HG03520 (cell line): ENCODE data around the gene SEC14L5.
"Not testable (repeated sequence)": the region's sequence is repeated elsewhere in the genome, so short reads cannot be mapped to it uniquely, and the experiment has no call there.

Source experiments
- ATAC-seq: cut with Tn5 transposase; IDR thresholded peaks from one replicate; pipeline ENCODE4 v1.9.1; 2021; ENCODE audit warnings: mild to moderate bottlenecking, moderate library complexity; ENCODE audit not compliant: unreplicated experiment

SEC14L5 gene

DNA sequence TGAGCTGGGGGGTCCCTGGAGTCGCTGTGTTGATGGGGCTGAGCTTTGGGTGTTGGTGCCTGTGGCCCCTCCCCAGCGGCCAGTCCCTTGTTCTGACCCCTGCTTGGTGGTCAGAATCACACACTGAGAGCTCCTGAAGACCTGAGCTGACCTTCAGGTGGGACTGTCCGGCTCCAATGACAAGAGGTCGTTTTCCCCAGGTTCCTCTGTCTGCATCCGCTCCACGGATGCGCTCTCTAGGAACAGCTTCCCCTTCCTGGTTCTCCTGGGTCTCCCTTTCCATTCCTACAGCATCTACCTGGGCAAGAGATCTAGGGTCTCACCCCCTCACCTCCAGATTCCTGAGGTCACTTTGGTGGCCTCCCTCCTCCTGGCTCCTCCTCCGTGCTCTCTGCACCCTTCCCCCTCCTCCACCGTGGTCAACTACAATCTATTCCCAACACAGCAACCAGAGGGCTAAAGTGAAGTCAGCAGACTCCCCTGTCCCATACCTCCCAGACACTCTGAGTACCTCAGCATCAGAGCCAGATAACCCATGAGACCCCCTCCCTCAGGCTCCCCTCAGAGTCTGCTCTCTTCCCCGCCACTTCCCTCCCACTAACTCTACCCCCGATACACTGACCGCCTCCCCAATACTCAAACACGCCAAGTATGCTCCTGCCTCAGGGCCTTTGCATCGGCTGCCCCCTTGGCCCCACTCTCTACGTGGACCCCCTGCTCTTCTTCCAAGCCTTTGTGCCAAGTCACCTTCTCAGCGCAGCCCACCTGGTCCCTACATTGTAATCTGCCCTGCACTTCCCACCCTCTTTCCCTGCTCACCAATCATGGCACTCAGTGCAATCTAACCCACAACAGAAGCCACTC is 9.0 kb upstream of the SEC14L5 start:
- no peak for ATAC-seq

DNA sequence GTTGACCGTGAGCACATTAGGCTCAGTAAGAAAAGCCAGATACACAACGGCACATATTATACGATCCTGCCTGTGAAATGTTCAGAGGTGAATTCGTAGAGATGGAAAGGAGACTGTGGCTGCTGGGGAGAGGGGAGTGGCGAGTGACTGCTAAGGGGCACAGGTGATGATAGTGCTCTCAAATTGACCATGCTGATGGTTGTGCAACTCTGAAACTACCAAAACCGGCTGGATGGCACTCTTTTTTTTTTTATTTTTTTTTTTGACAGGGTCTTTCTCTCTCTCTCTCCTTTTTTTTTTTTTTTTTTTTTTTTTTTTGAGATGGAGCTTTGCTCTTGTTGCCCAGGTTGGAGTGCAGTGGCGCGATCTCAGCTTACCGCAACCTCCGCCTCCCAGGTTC is 8.1 kb upstream of the SEC14L5 start:
- no peak for ATAC-seq

DNA sequence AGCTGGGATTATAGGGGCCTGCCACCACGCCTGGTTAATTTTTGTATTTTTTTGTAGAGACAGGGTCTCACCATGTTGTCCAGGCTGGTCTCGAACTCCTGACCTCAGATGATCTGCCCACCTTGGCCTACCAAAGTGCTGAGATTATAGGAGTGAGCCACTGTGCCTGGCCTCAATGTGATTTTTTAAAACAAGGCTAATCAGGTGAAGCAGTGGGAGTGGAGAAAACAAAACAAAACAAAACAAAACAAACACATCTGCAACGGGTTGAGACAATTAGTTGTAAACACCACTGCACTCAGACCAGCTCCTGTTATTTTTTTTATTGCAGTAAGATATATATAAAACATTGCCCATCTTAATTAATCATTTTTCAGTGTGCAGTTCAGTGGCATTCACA is 6.5 kb upstream of the SEC14L5 start:
- not testable (repeated sequence) for ATAC-seq

DNA sequence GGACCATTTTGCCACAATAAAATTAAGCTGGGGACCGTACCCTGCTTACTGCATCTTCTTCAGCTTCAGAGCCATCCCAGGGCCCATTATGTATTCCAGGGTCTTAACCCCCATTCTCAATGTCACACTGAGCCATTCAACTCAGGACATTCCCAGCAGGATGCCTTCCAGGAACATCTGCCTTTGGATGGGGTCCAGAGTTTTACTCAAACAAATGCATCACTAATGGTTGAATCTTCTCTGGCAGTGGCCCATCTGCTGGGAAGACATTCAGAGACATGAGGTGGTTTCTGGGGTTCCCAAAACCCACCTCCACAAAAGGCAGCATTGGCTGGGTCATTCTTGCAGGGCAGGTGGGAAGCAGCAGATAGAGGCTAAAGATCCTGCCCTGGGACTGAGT is 3.4 kb upstream of the SEC14L5 start:
- no peak for ATAC-seq

DNA sequence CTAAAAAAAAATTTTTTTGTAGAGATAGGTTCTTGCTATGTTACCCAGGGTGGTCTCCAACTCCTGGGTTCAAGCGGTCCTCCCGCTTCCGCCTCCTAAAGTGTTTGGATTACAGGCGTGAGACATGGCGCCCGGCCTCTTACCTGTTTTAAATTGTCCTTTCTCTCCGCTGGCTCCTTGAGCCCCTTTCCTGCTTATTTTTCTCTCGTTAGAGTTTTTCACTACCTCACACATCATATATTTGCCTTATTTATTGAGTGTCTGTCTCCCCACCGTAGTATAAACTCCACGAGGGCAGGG is 760 bp upstream of the SEC14L5 start:
- ATAC-seq, result no peak

DNA sequence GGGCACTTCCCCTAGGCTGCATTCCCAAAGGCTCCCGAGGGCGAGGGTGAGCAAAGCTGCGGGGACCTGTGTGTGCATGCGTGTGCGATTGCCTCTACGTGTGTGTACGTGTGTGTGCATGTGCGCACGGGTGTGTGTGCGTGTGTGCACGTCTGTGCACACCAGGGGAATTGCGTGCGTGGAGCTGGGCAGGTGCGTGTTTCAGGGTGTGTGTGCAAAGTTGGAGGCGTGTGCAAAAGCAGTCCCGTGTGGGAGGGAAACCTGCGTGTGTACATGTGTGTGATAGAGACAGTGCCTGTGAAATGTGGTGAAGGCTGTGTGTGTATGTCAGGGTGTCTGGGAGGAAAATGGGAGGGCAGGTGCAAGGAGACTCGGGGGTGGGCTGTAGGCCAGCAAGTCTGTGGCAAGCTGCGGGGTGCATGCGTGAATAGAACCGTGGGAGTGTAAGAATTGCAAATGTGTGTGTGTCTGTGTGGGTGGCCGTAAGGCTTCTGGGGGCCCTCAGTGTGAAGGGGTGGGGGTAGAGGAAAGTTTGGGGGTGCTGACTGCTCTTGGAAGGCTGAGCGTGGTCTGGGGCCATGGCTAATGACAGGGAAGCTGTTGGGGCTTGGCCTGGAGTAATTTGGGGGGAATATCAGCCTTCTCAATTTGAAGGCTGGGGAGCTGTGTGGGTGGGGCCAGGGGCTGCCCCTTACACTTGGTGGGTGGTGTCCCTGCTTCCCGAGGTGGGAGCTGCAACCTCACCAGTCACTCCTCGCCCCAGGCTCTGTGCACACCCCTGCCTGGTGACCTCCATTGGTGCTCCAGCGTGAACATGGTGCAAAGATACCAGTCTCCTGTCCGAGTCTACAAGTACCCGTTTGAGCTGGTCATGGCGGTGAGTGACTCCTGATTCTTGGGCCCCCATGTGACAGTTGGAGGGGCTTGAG is 644 bp downstream of the SEC14L5 start:
- ATAC-seq, result no peak

DNA sequence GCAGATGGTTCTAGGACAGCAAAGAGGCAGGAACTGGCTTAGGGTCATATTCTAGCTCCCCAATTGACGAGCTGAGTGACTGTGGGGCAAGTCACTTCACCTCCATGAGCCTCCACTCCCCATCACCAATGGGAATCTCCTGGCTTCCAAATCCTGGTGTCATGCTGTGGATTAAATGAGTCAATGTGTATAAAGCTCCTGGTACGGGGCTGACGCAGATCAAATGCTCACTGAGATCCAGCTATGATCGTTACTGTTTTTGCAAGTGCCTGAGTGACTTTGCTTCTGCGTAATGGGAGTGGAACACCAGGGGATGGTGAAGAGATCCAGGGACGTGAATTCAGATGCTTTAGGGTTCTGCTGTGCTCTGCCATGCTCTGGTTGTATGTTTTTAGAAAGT is 2.4 kb downstream of the SEC14L5 start:
- no peak for ATAC-seq

DNA sequence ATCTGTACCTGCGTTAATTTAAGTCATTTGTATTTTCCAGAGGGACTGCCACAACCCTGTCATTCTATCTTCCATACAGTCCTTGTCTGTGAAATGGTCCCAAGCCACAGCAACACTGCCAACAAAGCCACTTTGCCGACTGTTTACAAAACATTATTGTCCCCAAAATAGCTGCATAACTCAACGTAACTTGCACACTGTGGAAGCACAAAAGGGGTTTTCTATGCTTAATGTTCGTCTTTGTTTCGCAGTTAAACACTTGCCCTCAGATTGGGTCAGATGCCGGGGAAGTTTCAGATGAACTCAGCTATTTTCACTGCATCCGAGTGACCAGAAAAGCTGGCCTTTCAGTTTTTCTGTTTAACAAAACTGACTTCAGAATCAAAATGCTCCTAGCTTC is 4.6 kb downstream of the SEC14L5 start:
- ATAC-seq, result no peak

DNA sequence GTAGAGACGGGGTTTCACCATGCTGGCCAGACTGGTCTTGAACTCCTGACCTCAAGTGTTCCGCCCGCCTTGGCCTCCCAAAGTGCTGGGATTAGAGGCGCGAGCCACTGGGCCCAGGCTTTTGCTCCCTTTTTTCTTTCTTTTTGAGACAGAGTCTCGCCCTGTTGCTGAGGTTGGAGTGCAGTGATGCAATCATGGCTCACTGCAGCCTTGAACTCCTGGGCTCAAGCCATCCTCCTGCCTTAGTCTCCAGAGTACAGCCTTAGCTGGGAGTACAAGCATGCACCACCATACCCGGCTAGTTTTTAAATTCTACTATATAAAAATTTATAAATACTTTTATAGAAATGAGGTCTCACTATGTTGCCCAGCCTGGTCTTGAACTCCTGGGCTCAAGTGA is 5.4 kb downstream of the SEC14L5 start:
- not testable (repeated sequence) for ATAC-seq

DNA sequence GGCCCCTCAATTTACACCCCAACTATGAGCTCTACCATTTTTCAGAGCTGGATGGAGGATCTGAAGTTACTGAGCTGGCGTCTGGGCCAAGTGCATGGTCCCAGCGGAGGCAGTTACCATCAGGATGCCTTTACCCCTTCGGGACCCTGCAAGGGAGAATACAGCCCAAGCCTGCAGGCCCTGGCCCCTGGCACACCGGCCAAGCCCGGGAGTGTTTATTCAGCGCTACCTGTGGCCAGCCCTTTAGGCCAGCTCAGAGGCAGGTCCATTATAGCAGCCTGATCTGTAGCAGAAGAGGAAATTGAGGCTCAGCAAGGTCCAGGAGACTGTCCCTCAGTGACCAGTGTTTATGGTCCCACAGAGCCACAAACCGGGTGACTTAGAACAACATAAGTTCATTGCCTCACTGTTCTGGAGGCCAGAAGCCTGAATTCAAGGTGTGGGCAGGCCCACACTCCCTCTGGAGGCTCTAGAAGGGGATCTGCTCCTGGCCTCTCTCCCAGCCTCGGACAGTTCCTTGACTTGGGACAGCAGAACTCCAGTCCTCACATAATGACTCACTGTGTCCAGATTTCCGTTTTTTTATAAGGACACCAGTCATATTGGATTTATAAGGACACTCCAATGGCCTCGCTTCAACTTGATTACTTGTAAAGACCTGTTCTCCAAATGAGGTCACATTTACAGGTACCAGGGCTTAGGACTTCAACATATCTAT is 8.8 kb downstream of the SEC14L5 start:
- no peak for ATAC-seq

DNA sequence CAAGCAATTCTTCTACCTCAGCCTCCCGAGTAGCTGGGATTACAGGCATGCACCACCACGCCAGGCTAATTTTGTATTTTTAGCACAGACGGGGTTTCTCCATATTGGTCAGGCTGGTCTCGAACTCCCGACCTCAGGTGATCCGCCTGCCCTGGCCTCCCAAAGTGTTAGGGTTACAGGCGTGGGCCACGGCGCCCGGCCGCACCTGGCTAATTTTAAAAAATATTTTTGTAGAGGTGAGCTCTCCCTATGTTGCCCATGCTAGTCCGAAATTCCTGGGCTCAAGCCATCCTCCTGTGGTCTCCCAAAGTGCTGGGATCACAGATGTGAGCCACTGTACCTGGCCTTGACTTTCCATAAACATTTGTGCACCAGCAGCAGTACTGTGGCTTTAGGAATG is 10.1 kb downstream of the SEC14L5 start:
- not testable (repeated sequence) for ATAC-seq

DNA sequence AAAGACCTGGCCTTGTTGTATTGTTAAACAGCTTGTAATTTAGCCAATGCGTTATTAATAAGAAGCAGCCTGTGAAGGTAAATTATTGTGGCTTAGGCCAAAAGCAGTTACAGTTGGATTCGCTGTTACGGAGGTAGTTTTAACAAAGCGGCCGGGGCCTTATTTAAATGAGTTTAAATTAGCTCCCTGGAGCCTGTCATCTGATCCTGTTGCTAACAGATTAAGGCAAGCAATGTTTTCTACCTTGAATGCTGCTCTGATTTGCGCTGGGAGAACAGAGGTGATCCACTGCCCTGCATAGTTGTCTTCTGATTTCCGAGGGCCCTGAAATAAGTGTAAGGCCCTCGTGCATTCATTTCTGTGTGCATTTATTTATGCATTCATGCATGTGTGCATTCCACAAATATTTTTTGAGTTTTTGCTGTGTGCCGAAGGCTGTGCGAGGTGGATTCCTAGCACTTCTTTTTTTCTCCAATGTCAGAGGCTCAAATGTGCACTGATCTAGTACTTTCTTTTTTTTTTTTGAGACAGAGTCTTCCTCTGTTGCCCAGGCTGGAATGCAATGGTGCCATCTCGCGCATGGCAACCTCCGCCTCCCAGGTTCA is 10.9 kb downstream of the SEC14L5 start:
- no peak for ATAC-seq

DNA sequence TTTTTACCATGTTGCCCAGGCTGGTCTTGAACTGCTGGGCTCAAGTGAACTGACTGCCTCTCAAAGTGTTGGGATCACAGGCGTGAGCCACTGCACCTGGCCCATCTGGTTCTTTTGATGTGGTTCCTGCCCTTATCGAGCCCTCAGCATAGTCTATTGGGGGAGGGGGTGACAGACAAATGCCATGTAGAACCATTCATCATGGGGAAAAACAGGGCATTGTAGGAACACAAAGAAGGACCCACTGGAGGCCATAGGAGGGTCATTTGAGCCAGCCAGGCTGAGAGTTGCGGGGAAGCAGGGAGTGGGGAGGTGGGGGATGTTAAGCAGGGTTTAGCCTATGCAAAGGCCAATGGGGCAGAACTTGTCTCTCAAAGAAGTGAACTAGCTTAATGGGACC is 11.9 kb downstream of the SEC14L5 start:
- ATAC-seq, result no peak

DNA sequence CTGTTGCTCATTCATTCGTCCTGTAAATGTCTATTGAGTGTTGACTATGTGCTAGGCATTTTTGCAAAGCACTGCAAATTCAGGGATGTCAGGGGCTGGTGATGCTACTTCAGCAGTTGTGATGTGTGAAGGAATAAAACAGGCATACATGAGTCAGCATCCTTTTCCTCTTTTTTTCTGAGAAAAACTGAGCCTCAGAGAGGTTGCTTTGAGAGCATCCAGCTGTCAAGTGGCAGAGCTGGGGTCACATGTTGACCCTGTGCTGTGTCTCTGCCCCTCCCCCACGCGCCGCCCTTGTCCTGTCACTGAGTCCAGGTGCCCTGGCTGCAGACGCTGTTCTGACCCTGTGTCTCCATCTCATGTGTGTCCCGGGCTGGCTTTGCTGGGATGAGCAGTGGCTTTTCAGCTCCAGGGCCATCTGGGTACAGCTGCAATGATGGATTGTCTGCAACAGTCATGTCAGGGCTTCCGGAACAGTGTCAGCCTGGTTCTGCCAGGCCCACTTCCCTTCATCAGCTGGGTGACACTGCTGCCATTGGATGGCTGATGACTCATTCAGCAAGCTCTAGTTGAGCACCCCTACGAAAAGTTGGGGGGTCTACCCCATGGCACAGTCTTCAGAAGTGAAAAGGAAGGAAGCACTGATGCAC is 14.9 kb downstream of the SEC14L5 start:
- ATAC-seq, result no peak

DNA sequence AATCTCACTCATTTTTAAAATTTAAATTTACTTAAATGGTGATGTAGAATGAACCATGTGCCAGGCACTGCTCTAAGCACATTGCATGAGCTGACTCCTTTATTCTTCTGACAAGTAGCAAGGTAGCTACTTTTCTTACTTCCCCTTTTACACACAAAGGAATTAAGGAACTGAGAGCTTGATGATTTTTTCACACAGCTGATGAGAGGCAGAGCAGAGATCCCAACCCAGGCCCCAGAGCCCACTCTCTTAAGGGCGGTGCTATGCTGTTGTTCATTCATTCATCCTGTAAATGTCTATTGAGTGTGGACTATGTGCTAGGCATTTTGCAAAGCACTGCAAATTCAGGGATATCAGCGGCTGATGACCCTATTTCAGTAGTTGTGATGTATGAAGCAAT is 17.9 kb downstream of the SEC14L5 start:
- peak; percentile 95 for ATAC-seq

DNA sequence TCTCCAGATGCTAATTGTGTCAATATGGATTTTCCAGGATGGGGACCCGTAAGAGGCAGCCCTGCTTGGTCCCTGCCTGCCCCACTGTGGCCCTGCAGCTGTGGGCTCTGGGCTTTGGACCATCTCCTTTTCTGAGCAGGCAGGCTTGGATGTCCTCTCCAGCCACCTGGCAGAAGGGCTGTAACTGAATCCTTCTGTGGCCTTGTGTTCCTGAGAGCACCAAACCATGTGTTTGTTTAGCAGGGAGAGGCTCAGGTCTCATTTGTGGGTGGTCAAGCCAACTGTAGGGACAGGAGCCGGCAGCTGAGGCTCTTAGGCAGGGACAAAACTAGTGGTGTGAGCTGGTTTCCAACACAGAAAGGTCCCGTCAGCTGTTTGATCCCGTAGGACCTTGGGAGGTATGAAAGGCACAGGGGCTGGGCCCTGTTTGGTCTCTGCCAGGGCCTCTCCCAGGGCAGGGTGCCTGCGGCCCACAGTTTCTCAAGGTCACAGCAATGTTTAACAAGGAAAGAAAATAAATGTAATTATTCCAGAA is 18.5 kb downstream of the SEC14L5 start:
- no peak for ATAC-seq

DNA sequence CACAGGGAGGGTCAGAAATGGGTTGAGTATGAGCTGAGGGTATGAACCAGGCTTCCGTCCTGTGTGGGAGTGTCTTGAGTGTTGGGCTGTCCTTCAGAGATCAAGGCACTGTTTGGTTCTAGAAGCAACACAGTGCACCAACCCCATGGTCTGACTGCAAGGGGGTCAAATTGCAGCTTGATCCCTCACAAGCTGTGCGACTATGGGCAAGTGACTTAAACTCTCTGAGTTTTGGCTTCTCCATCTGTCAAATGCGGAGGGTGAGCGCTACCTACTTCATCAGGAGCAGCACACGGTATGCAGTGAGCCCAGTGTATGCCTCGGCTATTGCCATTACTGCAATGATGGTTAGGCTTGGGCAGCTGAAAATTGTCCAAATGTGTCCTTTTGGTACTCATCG is 21.0 kb downstream of the SEC14L5 start:
- no peak for ATAC-seq

DNA sequence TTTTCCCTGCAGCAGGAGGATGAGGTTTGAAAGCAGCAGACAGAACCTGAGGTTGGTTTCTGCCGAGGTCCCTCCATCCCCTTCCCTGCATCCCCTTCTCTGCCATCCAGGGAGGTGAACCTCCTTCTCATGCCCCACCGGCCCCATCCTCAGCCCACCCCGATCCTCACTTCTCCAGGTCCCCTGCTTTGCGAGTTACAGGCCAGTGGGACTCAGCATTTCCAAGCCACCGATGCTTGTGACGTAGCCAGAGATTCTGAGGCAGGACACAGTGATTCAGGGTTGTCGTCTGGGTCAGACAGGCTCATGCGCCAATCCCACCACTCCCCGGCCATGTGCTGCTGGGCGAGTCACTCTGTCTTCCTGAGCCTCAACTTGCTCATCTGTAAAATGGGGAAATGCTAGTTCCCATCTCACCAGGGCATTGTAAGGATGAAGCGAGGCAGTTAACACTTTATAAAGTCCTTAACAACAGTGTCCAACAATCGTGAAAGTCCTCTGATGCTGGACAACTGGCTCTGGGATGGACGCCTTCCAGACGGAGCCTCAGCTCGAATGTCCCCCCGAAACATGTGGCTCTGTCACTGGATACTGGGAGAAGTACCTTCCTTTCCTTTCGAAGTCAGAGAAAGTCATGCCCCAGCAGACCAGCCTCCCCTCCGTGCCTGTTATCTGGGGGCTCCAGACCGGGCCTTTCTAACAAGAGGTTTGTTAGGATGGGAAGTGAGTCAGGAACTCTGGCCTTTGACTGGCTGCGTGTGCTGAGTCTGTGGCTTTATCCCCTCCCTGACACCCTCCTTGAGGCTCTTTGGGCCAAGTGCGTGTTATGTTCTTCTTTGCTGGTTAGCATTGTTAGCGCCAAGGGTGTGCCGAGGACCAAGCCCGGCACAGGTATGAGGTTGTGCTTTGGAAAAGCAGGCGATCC is 21.9 kb downstream of the SEC14L5 start:
- ATAC-seq, result no peak

DNA sequence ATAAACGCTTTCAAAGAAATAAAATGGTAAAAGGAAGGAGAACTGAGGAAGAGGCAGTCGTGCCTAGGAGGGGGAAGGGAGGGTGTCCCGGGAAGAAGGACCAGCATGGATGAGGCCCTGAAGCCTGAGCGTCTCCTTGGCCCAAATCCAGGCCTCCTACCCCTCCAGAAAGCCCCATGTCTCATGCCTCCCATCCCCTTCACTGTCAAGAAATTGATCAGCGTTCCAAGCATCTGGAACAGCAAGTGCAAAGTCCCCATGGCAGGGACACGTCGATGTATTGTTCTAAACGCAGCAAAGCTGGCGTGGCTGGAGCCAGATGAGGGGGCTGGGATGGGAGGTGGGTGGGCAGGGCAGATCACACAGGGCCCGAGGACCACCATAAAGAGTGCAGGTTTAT is 22.6 kb downstream of the SEC14L5 start:
- no peak for ATAC-seq
